ENCODE results near the gene TCF7L1. TPM values are rescaled to one million over a fixed set of nuclear protein-coding genes. Genes with fewer than 3 reads are reported as not detected.

TCF7L1 gene
- polyA plus RNA-seq, 1 experiment: 3.2 TPM

GRCh38 chr2:85134255-85134895, 1.2 kb downstream of the TCF7L1 start:
- TF ChIP-seq CTCF (IDR thresholded peaks at IDR 0.05; ENCODE audit: insufficient read depth, low read depth, low read length): 0 out of 2 replicates have a peak, but pooled peaks have one; percentile 12
- Histone ChIP-seq H3K4me3 (ENCODE audit: low read depth, low read length) (peak overlapping the region; percentile 69), H3K36me3 (ENCODE audit: control insufficient read depth, insufficient read depth, low read length) (peaks cover 2% of the 10 kb centered on the region; the same call in 1 of the 2 replicates), H3K27me3 (ENCODE audit: control insufficient read depth, insufficient read depth, low read length) (no peaks in the 10 kb centered on the region)
- POLR2A ChIA-PET: no interaction called here
- DNase-seq (ENCODE audit: low read depth): no peak
- CTCF ChIA-PET: interaction anchor here (1.1 to 6.3 kb wide), 9 partner anchors 22 to 164 kb away, joined by 3 to 115 read pairs (median 11); no protein-coding TSS in a partner anchor

- peaks cover 2% of the 10 kb centered on the region; the same call in 1 of the 2 replicates for H3K36me3 ChIP-seq (ENCODE audit: control insufficient read depth, insufficient read depth, low read length)
- no peaks in the 10 kb centered on the region for H3K27me3 ChIP-seq (ENCODE audit: control insufficient read depth, insufficient read depth, low read length)
- POLR2A ChIA-PET: no interaction called here
- TF ChIP-seq CTCF (IDR thresholded peaks at IDR 0.05; ENCODE audit: insufficient read depth, low read depth, low read length): no peak
- H3K4me3 ChIP-seq (ENCODE audit: low read depth, low read length): peak overlapping the region; percentile 69
- CTCF ChIA-PET: interaction anchor here (6.3 kb wide), 1 partner anchor 151 kb away, joined by 115 read pairs; no protein-coding TSS in a partner anchor
- DNase-seq (ENCODE audit: low read depth): no peak
These were observed 1.9 kb downstream of the TCF7L1 start for GRCh38 chr2:85134896-85135659.

DNA sequence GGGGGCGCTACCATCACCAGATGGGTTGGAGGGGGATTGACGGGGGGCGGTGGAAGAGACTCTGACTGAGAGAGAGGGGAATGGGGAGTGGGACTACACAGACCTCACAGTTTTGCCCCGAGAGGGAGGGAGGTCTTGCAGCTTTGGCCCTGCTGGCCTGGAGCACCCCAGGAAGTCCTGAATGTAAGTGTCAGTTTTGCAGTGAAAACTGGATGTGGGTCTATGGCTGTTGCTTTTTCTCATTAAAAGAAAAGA, 2.4 kb downstream of the TCF7L1 start:
- Histone ChIP-seq H3K27me3 (ENCODE audit: control insufficient read depth, insufficient read depth, low read length) (no peaks in the 10 kb centered on the region), H3K4me3 (ENCODE audit: low read depth, low read length) (no peak overlapping the region), H3K36me3 (ENCODE audit: control insufficient read depth, insufficient read depth, low read length) (peaks cover 2% of the 10 kb centered on the region; the same call in 1 of the 2 replicates)
- POLR2A ChIA-PET: no interaction called here
- TF ChIP-seq CTCF (IDR thresholded peaks at IDR 0.05; ENCODE audit: insufficient read depth, low read depth, low read length): no peak
- CTCF ChIA-PET: no interaction called here
- no peak for DNase-seq (ENCODE audit: low read depth)

DNA sequence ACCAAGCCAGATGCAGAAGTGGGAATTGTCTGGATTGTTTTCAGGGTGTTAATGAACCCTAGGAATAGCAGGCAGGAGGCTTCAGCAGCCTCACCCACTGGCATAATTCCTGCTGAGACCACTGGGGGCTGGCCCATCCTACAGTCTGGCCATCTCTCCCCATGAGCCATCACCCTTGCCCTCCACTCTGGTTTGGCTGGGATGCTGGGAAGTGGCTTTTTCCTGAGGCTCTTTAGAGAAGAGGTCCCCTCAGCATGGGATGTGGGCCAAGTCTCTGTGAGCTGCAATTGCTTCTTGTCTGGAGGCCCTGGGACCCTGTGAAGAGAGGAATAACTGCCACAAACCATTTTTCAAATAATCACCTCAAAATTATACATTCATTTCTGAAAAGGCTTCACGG, 4.0 kb downstream of the TCF7L1 start:
- ChIA-PET POLR2A (no interaction called here), CTCF (interaction anchor here (1.5 kb wide), 1 partner anchor 163 kb away, joined by 4 read pairs; no protein-coding TSS in a partner anchor)
- peaks cover 6% of the 10 kb centered on the region for H3K36me3 ChIP-seq (ENCODE audit: control insufficient read depth, insufficient read depth, low read length)
- DNase-seq (ENCODE audit: low read depth): no peak
- TF ChIP-seq CTCF (IDR thresholded peaks at IDR 0.05; ENCODE audit: insufficient read depth, low read depth, low read length): no peak
- no peak overlapping the region for H3K4me3 ChIP-seq (ENCODE audit: low read depth, low read length)
- no peaks in the 10 kb centered on the region for H3K27me3 ChIP-seq (ENCODE audit: control insufficient read depth, insufficient read depth, low read length)

DNA sequence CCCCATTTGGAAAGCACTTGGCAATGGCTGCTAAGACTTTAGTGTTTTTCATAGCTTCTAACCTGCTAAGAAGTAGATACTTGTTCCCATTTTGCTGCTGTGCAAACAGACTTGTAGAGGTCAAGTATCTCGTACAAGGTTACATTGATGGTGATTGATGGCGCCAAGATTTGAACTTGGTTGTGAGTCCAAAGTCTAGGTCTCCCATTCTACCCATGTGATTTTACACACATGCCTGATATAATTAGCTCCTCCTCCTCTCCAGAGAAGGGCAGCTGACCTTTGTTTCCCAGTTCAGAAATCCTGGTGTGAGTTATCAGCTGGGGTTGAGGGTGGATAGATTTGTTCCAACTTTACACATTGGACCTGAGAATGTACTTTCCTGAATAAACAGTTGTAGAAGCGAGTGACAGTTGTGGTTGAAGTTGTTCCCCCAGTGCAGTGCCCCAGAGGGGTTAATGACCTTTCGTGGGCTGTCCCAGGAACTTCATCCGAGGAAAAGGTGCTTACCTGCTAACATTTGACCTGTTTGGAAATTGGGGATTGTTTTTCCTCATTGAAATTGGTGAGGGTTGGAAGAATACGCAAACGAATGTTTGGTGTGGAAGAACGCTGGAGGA, 10.4 kb downstream of the TCF7L1 start:
- CTCF ChIA-PET: interaction anchor here (1.0 to 2.7 kb wide), 3 partner anchors 12 to 155 kb away, joined by 3 to 11 read pairs (median 3); no protein-coding TSS in a partner anchor
- Histone ChIP-seq H3K4me3 (ENCODE audit: low read depth, low read length) (no peak overlapping the region), H3K27me3 (ENCODE audit: control insufficient read depth, insufficient read depth, low read length) (no peaks in the 10 kb centered on the region), H3K36me3 (ENCODE audit: control insufficient read depth, insufficient read depth, low read length) (peaks cover 6% of the 10 kb centered on the region)
- no peak for DNase-seq (ENCODE audit: low read depth)
- POLR2A ChIA-PET: no interaction called here
- TF ChIP-seq CTCF (IDR thresholded peaks at IDR 0.05; ENCODE audit: insufficient read depth, low read depth, low read length): no peak
